Kidney epithelial cell (primary cell): ENCODE results near the gene ATP4B. TPM values are rescaled to one million over a fixed set of nuclear protein-coding genes. Genes with fewer than 3 reads are reported as not detected.

Experiments
- DNase-seq: peaks from one replicate; pipeline ENCODE4 v3.0.0-alpha.2; 2010; ENCODE audit warnings: low read depth
- H3K27me3 ChIP-seq: 2 replicates; pipeline ENCODE4 v1.6.0; 2011; ENCODE audit warnings: low read length; ENCODE audit not compliant: control insufficient read depth, insufficient read depth
- H3K36me3 ChIP-seq: 2 replicates; pipeline ENCODE4 v1.5.1; 2011; ENCODE audit warnings: low read length; ENCODE audit not compliant: control insufficient read depth, insufficient read depth
- H3K4me3 ChIP-seq: 2 replicates; pipeline ENCODE4 v1.5.1; 2011; ENCODE audit warnings: low read depth, mild to moderate bottlenecking, control low read depth, low read length
- CTCF ChIP-seq: IDR thresholded peaks from 2 replicates; pipeline ENCODE4 v1.5.1; 2011; ENCODE audit warnings: mild to moderate bottlenecking, moderate library complexity, low read length, control low read depth, inconsistent platforms; ENCODE audit not compliant: insufficient read depth, poor library complexity, severe bottlenecking
- total RNA-seq: library from RNA; depleted of rRNA; stranded (reverse); fragments of >200 nt; gene quantifications from 2 replicates; pipeline ENCODE4 v1.2.3, GENCODE V29; 2015

Gene ATP4B
- not detected in 2 replicates for total RNA-seq

- no peaks in the 10 kb centered on the region for H3K36me3 ChIP-seq
- DNase-seq = no peak
- no peak within 1 kb of the TSS for H3K4me3 ChIP-seq
- H3K27me3 ChIP-seq = peaks cover 5% of the 10 kb centered on the region
- no peak for TF ChIP-seq CTCF
Measured at GRCh38 chr13:113657851-113658741, at the start of gene ATP4B. TSS of gene ATP4B (minus strand) at chr13:113658198. CDS start at chr13:113658144, 54 bp downstream.

GRCh38 chr13:113672002-113672651, 14.1 kb upstream of the ATP4B start:
- H3K4me3 ChIP-seq = no peak overlapping the region
- no peak for DNase-seq
- H3K27me3 ChIP-seq = peaks cover 5% of the 10 kb centered on the region
- no peaks in the 10 kb centered on the region for H3K36me3 ChIP-seq
- TF ChIP-seq CTCF = no peak

- Histone ChIP-seq H3K27me3 (peaks cover 5% of the 10 kb centered on the region), H3K4me3 (no peak overlapping the region), H3K36me3 (no peaks in the 10 kb centered on the region)
- DNase-seq = no peak
- no peak for TF ChIP-seq CTCF
Measured at GRCh38 chr13:113671066-113672001, 13.3 kb upstream of the ATP4B start.

- DNase-seq = no peak
- no peak for TF ChIP-seq CTCF
- H3K27me3 ChIP-seq = peaks cover 6% of the 10 kb centered on the region
- H3K36me3 ChIP-seq = no peaks in the 10 kb centered on the region
- H3K4me3 ChIP-seq = no peak overlapping the region
Measured at GRCh38 chr13:113670541-113670940, 12.5 kb upstream of the ATP4B start.

- no peak for TF ChIP-seq CTCF
Measured at GRCh38 chr13:113669755-113670341, 11.8 kb upstream of the ATP4B start.

More at GRCh38 chr13:113669755-113670341, 11.8 kb upstream of the ATP4B start:
- no peaks in the 10 kb centered on the region for H3K36me3 ChIP-seq
- DNase-seq = no peak
- peaks cover 12% of the 10 kb centered on the region for H3K27me3 ChIP-seq
- H3K4me3 ChIP-seq = no peak overlapping the region
